Measurements from ENCODE around the gene AGO3.

AGO3 gene

GRCh38 chr1:36076979-36077573, 146.2 kb downstream of the AGO3 start:
- H3K27me3 ChIP-seq: peaks cover 0 to 4% of the 10 kb centered on the region in 2 donors
- no peaks in the 10 kb centered on the region for H3K36me3 ChIP-seq
- TF ChIP-seq, protein P1, sequence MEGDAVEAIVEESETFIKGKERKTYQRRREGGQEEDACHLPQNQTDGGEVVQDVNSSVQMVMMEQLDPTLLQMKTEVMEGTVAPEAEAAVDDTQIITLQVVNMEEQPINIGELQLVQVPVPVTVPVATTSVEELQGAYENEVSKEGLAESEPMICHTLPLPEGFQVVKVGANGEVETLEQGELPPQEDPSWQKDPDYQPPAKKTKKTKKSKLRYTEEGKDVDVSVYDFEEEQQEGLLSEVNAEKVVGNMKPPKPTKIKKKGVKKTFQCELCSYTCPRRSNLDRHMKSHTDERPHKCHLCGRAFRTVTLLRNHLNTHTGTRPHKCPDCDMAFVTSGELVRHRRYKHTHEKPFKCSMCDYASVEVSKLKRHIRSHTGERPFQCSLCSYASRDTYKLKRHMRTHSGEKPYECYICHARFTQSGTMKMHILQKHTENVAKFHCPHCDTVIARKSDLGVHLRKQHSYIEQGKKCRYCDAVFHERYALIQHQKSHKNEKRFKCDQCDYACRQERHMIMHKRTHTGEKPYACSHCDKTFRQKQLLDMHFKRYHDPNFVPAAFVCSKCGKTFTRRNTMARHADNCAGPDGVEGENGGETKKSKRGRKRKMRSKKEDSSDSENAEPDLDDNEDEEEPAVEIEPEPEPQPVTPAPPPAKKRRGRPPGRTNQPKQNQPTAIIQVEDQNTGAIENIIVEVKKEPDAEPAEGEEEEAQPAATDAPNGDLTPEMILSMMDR (IDR thresholded peaks at IDR 0.05): no peak
- intact Hi-C loops (cut with DNase I; ENCODE audit: low total_unique reads): no loop called here
- no peak overlapping the region for H3K27ac ChIP-seq
- no peak overlapping the region for H3K4me3 ChIP-seq
- no peaks in the 10 kb centered on the region for H3K4me1 ChIP-seq
- DNase-seq: no peak
- H3K9me3 ChIP-seq: no peaks in the 10 kb centered on the region

- DNase-seq: no peak
- H3K36me3 ChIP-seq: no peaks in the 10 kb centered on the region
- H3K27ac ChIP-seq: no peak overlapping the region
- H3K9me3 ChIP-seq: no peaks in the 10 kb centered on the region
- peaks cover 0 to 15% (median 13%) of the 10 kb centered on the region in 4 donors for H3K4me1 ChIP-seq
- intact Hi-C loops (cut with DNase I; ENCODE audit: low total_unique reads): no loop called here
- peaks cover 0 to 28% of the 10 kb centered on the region in 2 donors for H3K27me3 ChIP-seq
- no peak overlapping the region for H3K4me3 ChIP-seq
- TF ChIP-seq, protein P1 (IDR thresholded peaks at IDR 0.05): no peak
Observed at GRCh38 chr1:36080236-36080635, 149.3 kb downstream of the AGO3 start.

- TF ChIP-seq, protein P1 (IDR thresholded peaks at IDR 0.05): no peak
- Histone ChIP-seq H3K9me3 (no peaks in the 10 kb centered on the region), H3K27me3 (peaks cover 0 to 32% of the 10 kb centered on the region in 2 donors), H3K4me1 (peaks cover 0 to 15% (median 13%) of the 10 kb centered on the region in 4 donors), H3K27ac (no peak overlapping the region), H3K36me3 (no peaks in the 10 kb centered on the region), H3K4me3 (no peak overlapping the region)
- no peak for DNase-seq
- intact Hi-C loops (cut with DNase I; ENCODE audit: low total_unique reads): no loop called here
Observed at GRCh38 chr1:36080801-36081200, 149.9 kb downstream of the AGO3 start.

GRCh38 chr1:36081926-36082485, 151.1 kb downstream of the AGO3 start:
- intact Hi-C loops (cut with DNase I; ENCODE audit: low total_unique reads): no loop called here
- peaks cover 0 to 15% (median 13%) of the 10 kb centered on the region in 4 donors for H3K4me1 ChIP-seq
- H3K27me3 ChIP-seq: peaks cover 0 to 38% of the 10 kb centered on the region in 2 donors
- TF ChIP-seq, protein P1 (IDR thresholded peaks at IDR 0.05): no peak
- H3K36me3 ChIP-seq: no peaks in the 10 kb centered on the region
- no peaks in the 10 kb centered on the region for H3K9me3 ChIP-seq
- H3K4me3 ChIP-seq: no peak overlapping the region
- no peak for DNase-seq
- H3K27ac ChIP-seq: no peak overlapping the region

DNA sequence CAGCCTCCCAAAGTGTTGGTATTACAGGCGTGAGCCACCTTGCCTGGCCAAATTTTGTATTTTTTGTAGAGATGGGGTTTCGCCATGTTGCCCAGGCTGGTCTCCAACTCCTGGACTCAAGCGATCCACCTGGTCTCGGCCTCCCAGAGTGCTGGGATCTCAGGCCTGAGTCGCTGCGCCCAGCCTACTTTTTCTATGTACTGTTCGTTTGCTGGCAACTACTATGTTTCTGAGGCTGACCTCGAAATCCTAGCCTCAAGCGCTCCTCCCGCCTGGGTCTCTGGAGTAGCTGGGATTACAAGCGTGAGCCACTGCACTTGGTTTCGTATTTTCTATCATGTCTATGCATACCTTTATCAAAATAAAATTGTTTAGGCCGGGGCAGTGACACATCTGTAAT, 152.3 kb downstream of the AGO3 start:
- Histone ChIP-seq H3K4me1 (peaks cover 0 to 19% (median 14%) of the 10 kb centered on the region in 4 donors), H3K4me3 (no peak overlapping the region), H3K27me3 (peaks cover 0 to 42% of the 10 kb centered on the region in 2 donors), H3K27ac (no peak overlapping the region), H3K36me3 (no peaks in the 10 kb centered on the region), H3K9me3 (no peaks in the 10 kb centered on the region)
- TF ChIP-seq, protein P1 (IDR thresholded peaks at IDR 0.05): no peak
- intact Hi-C loops (cut with DNase I; ENCODE audit: low total_unique reads): no loop called here
- DNase-seq: no peak
